Esophagus muscularis mucosa (tissue), 4 donors: Measurements from ENCODE around the gene TRIM2. TPM values are rescaled to one million over a fixed set of nuclear protein-coding genes. Genes with fewer than 3 reads are reported as not detected.

Source experiments
- DNase-seq: peaks from one replicate; pipeline ENCODE4 v3.0.0-alpha.2; 2017; ENCODE audit errors: extremely low spot score
- H3K27ac ChIP-seq, 4 donors: fragments of 200-600 bp; sonication (generic); replicated peaks in 1 of 4; 1 replicate in 3 of 4; 2 replicates in 1 of 4; pipeline ENCODE4 v1.5.1; 2016 to 2019; ENCODE audit warnings: mild to moderate bottlenecking in 1 of 4
- H3K27me3 ChIP-seq, 4 donors: fragments of 200-600 bp; sonication (generic); one replicate each; pipeline versions ENCODE4 v1.5.1 to v1.6.0; 2016 to 2019
- H3K36me3 ChIP-seq, 4 donors: fragments of 200-600 bp; sonication (generic); one replicate each; pipeline ENCODE4 v1.5.1; 2016 to 2019
- H3K4me1 ChIP-seq, 4 donors: fragments of 200-600 bp; sonication (generic); one replicate each; pipeline ENCODE4 v1.5.1; 2016 to 2019
- H3K4me3 ChIP-seq, 4 donors: fragments of 200-600 bp; sonication (generic); 1 replicate in 2 of 4; 2 replicates in 2 of 4; pipeline ENCODE4 v1.5.1; 2016 to 2019; ENCODE audit warnings: mild to moderate bottlenecking in 4 of 4, moderate library complexity in 1 of 4
- H3K9me3 ChIP-seq, 4 donors: fragments of 200-600 bp; sonication (generic); 1 replicate in 3 of 4; 2 replicates in 1 of 4; pipeline ENCODE4 v1.5.1; 2016 to 2019
- CTCF ChIP-seq, 3 experiments: fragments of 200-600 bp in 2 of 3; fragments of 450-650 bp in 1 of 3; sonication (generic) in 2 of 3; IDR thresholded peaks; one replicate each; pipeline ENCODE4 v1.5.1; 2017 to 2019; ENCODE audit warnings: antibody characterized with exemption in 3 of 3, mild to moderate bottlenecking in 2 of 3, moderate library complexity in 1 of 3
- EP300 ChIP-seq: sonication (generic); formaldehyde crosslinking; IDR thresholded peaks from one replicate; pipeline ENCODE4 v1.6.1; 2017; ENCODE audit warnings: antibody characterized with exemption
- POLR2A ChIP-seq: fragments of 450-650 bp; IDR thresholded peaks from one replicate; pipeline ENCODE4 v1.6.1; 2017; ENCODE audit warnings: antibody characterized with exemption, moderate library complexity, mild to moderate bottlenecking, low read depth
- POLR2AphosphoS5 ChIP-seq, 2 donors: sonication (generic); formaldehyde crosslinking; IDR thresholded peaks; one replicate each; pipeline ENCODE4 v1.6.1; 2017; ENCODE audit warnings: antibody characterized with exemption in 2 of 2
- WGBS: methylation state at CpG from one replicate; pipeline ENCODE4 v1.1.5; 2018; 5-methylcytosine and 5-hydroxymethylcytosine counted together
- intact Hi-C: fragments of 100-400 bp; cut with DNase I; formaldehyde crosslinking; loops from one replicate; pipeline ENCODE4 v1.15.1; 2023
- total RNA-seq, 4 donors: library from RNA; depleted of rRNA; stranded (reverse); fragments of >200 nt; gene quantifications; one replicate each; pipeline versions ENCODE4 v1.1.0 to v1.2.1, GENCODE V29; 2016

TRIM2 gene
- total RNA-seq, 4 donors from 2014 or later: 28.3 to 36.9 (median 30.4) TPM

GRCh38 chr4:153291562-153291961 lies 87.3 kb downstream of the TRIM2 start:
- WGBS: 93% methylated on average over 2 of the region's 2 CpGs
- Histone ChIP-seq H3K4me3 (no peak overlapping the region), H3K9me3 (peaks cover 0 to 7% (median 0%) of the 10 kb centered on the region in 4 donors), H3K36me3 (peaks cover 4 to 37% (median 18%) of the 10 kb centered on the region in 4 donors), H3K27me3 (no peaks in the 10 kb centered on the region), H3K27ac (no peak overlapping the region), H3K4me1 (peaks cover 10 to 24% (median 15%) of the 10 kb centered on the region in 4 donors)
- intact Hi-C loops: no loop called here
- TF ChIP-seq EP300 (no peak), CTCF (IDR thresholded peaks at IDR 0.05) (no peak), POLR2AphosphoS5 (IDR thresholded peaks at IDR 0.05) (no peak), POLR2A (no peak)
- peak; percentile 24 for DNase-seq

- intact Hi-C loops: no loop called here
- Histone ChIP-seq H3K4me1 (peaks cover 21 to 40% (median 24%) of the 10 kb centered on the region in 4 donors), H3K4me3 (no peak overlapping the region), H3K27me3 (no peaks in the 10 kb centered on the region), H3K9me3 (peaks cover 0 to 5% (median 0%) of the 10 kb centered on the region in 4 donors), H3K27ac (no peak overlapping the region), H3K36me3 (peaks cover 4 to 37% (median 17%) of the 10 kb centered on the region in 4 donors)
- TF ChIP-seq CTCF (IDR thresholded peaks at IDR 0.05) (no peak), POLR2A (no peak), POLR2AphosphoS5 (IDR thresholded peaks at IDR 0.05) (no peak), EP300 (no peak)
- WGBS: 97% methylated on average over 4 of the region's 4 CpGs
- peak; percentile 42 for DNase-seq
These were observed 88.9 kb downstream of the TRIM2 start for GRCh38 chr4:153292897-153293741.

GRCh38 chr4:153293742-153294057 lies 89.5 kb downstream of the TRIM2 start:
- peak; percentile 60 for DNase-seq
- 86% methylated on average over 5 of the region's 5 CpGs for WGBS
- H3K4me1 ChIP-seq: peaks cover 21 to 40% (median 24%) of the 10 kb centered on the region in 4 donors
- no peak overlapping the region for H3K4me3 ChIP-seq
- H3K27me3 ChIP-seq: no peaks in the 10 kb centered on the region
- intact Hi-C loops: no loop called here
- no peaks in the 10 kb centered on the region for H3K9me3 ChIP-seq
- TF ChIP-seq POLR2A: no peak
- TF ChIP-seq EP300: no peak
- TF ChIP-seq POLR2AphosphoS5 (IDR thresholded peaks at IDR 0.05): no peak
- no peak for TF ChIP-seq CTCF (IDR thresholded peaks at IDR 0.05)
- no peak overlapping the region for H3K27ac ChIP-seq
- H3K36me3 ChIP-seq: peaks cover 4 to 39% (median 18%) of the 10 kb centered on the region in 4 donors

GRCh38 chr4:153294631-153295030 lies 90.4 kb downstream of the TRIM2 start:
- intact Hi-C loops: no loop called here
- no peak for DNase-seq
- WGBS: 71% methylated on average over 1 of the region's 1 CpG
- peaks cover 21 to 40% (median 24%) of the 10 kb centered on the region in 4 donors for H3K4me1 ChIP-seq
- H3K4me3 ChIP-seq: no peak overlapping the region
- no peak overlapping the region for H3K27ac ChIP-seq
- H3K27me3 ChIP-seq: no peaks in the 10 kb centered on the region
- TF ChIP-seq POLR2A: no peak
- TF ChIP-seq POLR2AphosphoS5 (IDR thresholded peaks at IDR 0.05): no peak
- no peak for TF ChIP-seq EP300
- peaks cover 4 to 46% (median 21%) of the 10 kb centered on the region in 4 donors for H3K36me3 ChIP-seq
- H3K9me3 ChIP-seq: peaks cover 0 to 1% (median under 1%) of the 10 kb centered on the region in 4 donors

- Histone ChIP-seq H3K27ac (no peak overlapping the region), H3K9me3 (peaks cover 0 to 8% (median 3%) of the 10 kb centered on the region in 4 donors), H3K4me1 (peaks cover 21 to 40% (median 24%) of the 10 kb centered on the region in 4 donors), H3K36me3 (peaks cover 4 to 52% (median 24%) of the 10 kb centered on the region in 4 donors), H3K4me3 (no peak overlapping the region), H3K27me3 (no peaks in the 10 kb centered on the region)
- WGBS: 93% methylated on average over 22 of the region's 40 CpGs
- no peak for TF ChIP-seq POLR2A
- TF ChIP-seq POLR2AphosphoS5 (IDR thresholded peaks at IDR 0.05): no peak
- TF ChIP-seq EP300: no peak
- intact Hi-C loops: no loop called here
- DNase-seq: peak; percentile 47
These were observed 91.0 kb downstream of the TRIM2 start for GRCh38 chr4:153295131-153295755.
